HEK293T (cell line): Measurements from ENCODE around the gene FZD2.

Experiments
- BHLHE40 ChIP-seq: fragments of 450-650 bp; IDR thresholded peaks from 2 replicates; pipeline ENCODE4 v1.6.1; 2016; ENCODE audit warnings: mild to moderate bottlenecking, moderate library complexity, borderline replicate concordance
- CTBP1 ChIP-seq: fragments of 450-650 bp; IDR thresholded peaks from 2 replicates; pipeline ENCODE4 v1.6.1; 2016; ENCODE audit warnings: borderline replicate concordance
- ELF4 ChIP-seq: fragments of 450-650 bp; IDR thresholded peaks from 2 replicates; pipeline ENCODE4 v1.6.1; 2017; ENCODE audit warnings: antibody characterized with exemption
- FOXK2 ChIP-seq: fragments of 450-650 bp; IDR thresholded peaks from 2 replicates; pipeline ENCODE4 v1.6.1; 2016; ENCODE audit warnings: mild to moderate bottlenecking
- FOXM1 ChIP-seq: fragments of 450-650 bp; IDR thresholded peaks from 2 replicates; pipeline ENCODE4 v1.6.1; 2017; ENCODE audit warnings: mild to moderate bottlenecking, borderline replicate concordance
- HDGF ChIP-seq: fragments of 450-650 bp; IDR thresholded peaks from 2 replicates; pipeline ENCODE4 v1.6.1; 2017; ENCODE audit warnings: antibody characterized with exemption, borderline replicate concordance
- L3MBTL2 ChIP-seq: fragments of 450-650 bp; conservative IDR thresholded peaks from 2 replicates; pipeline ENCODE4 v1.6.1; 2016; ENCODE audit warnings: mild to moderate bottlenecking
- LEF1 ChIP-seq: fragments of 450-650 bp; IDR thresholded peaks from 2 replicates; pipeline ENCODE4 v1.6.1; 2017; ENCODE audit warnings: mild to moderate bottlenecking, borderline replicate concordance
- NFRKB ChIP-seq: fragments of 450-650 bp; IDR thresholded peaks from 2 replicates; pipeline ENCODE4 v1.6.1; 2016; ENCODE audit warnings: mild to moderate bottlenecking, moderate library complexity
- SP1 ChIP-seq: fragments of 450-650 bp; IDR thresholded peaks from 2 replicates; pipeline ENCODE4 v1.6.1; 2017
- SUZ12 ChIP-seq: fragments of 450-650 bp; IDR thresholded peaks from 2 replicates; pipeline ENCODE4 v1.6.1; 2016; ENCODE audit warnings: mild to moderate bottlenecking
- TARDBP ChIP-seq: fragments of 450-650 bp; IDR thresholded peaks from 2 replicates; pipeline ENCODE4 v1.6.1; 2016
- ZNF384 ChIP-seq: fragments of 450-650 bp; IDR thresholded peaks from 2 replicates; pipeline ENCODE4 v1.6.1; 2016
- TF ChIP-seq, protein P1 (sequence below): fragments of 450-650 bp; IDR thresholded peaks from 2 replicates; pipeline ENCODE4 v1.6.1; 2016

DNA sequence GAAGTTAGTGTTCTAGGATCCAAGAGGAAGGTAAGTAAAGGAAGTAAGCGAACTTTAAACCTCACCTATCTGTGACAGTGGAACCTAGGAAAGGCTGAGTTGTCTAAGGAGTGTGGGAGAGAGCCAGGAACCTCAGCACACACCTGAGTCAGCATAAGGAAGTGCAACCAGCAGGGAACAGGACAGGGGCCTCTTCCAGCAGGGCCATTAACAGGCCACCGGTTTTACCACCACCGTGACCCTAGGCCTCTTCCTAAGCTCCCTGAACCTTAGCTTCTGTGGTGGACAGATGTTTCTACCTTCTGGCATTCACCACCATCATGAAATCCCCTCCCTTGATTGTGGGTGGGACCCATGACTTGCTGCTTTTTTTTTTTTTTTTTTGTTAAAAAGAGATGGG lies 27.4 kb upstream of the FZD2 start:
- TF ChIP-seq HDGF (no peak), LEF1 (no peak), ELF4 (no peak), BHLHE40 (no peak), CTBP1 (no peak), SP1 (no peak), FOXM1 (no peak), FOXK2 (no peak), TARDBP (no peak), NFRKB (no peak), SUZ12 (no peak), L3MBTL2 (no peak), ZNF384 (no peak)
- TF ChIP-seq, protein P1, sequence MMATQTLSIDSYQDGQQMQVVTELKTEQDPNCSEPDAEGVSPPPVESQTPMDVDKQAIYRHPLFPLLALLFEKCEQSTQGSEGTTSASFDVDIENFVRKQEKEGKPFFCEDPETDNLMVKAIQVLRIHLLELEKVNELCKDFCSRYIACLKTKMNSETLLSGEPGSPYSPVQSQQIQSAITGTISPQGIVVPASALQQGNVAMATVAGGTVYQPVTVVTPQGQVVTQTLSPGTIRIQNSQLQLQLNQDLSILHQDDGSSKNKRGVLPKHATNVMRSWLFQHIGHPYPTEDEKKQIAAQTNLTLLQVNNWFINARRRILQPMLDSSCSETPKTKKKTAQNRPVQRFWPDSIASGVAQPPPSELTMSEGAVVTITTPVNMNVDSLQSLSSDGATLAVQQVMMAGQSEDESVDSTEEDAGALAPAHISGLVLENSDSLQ, result no peak
